HepG2 (cell line): ENCODE measurements around the gene REC114. TPM values are rescaled to one million over a fixed set of nuclear protein-coding genes. Genes with fewer than 3 reads are reported as not detected.

Source experiments
- ATAC-seq: fragments of 200-7000 bp; cut with Tn5 transposase; 3 replicates; pipeline ENCODE4 v1.9.1; 2020; ENCODE audit warnings: mild to moderate bottlenecking, moderate library complexity
- BruUV-seq: library from RNA; stranded (reverse); fragments of 400-500 nt; replicated peaks from 2 replicates; lab custom pipeline; 2021; lab: Mats Ljungman, UMichigan
- CTCF ChIA-PET: fragments of 300-600 bp; formaldehyde crosslinking; extraction: SDS; loops from one replicate; lab custom pipeline; 2021; ENCODE audit warnings: low total read pairs, inconsistent platforms, low intra/inter-chr PET ratio; lab: Yijun Ruan, JAX
- POLR2A ChIA-PET: fragments of 350-600 bp; sonication (Branson Sonifier 250); formaldehyde crosslinking; loops from one replicate; lab custom pipeline; 2020; ENCODE audit warnings: antibody characterized with exemption, inconsistent platforms; lab: Yijun Ruan, JAX
- DNase-seq: peaks from one replicate; pipeline ENCODE4 v3.0.0-alpha.2; 2015; ENCODE audit warnings: low spot score
- FAIRE-seq: peaks from 3 replicates; lab custom pipeline; 2011; peaks lifted over from hg19 to GRCh38; lab: Jason Lieb, UNC
- H2AFZ ChIP-seq: one replicate; pipeline ENCODE4 v1.6.1; 2011; ENCODE audit warnings: low read length, inconsistent platforms
- H3K27ac ChIP-seq: fragments of 300-600 bp; 3 replicates; pipeline ENCODE4 v1.8.0; 2011; ENCODE audit warnings: mixed run types, mild to moderate bottlenecking, mixed read lengths, low read length, inconsistent platforms; ENCODE audit not compliant: insufficient read depth; ENCODE audit errors: extremely low read length
- H3K27me3 ChIP-seq, 2 experiments: fragments of 200-600 bp in 1 of 2; 2 replicates in 1 of 2; 3 replicates in 1 of 2; pipeline versions ENCODE4 v1.6.0 to v1.8.0; 2011; ENCODE audit warnings: low read length in 2 of 2, mild to moderate bottlenecking in 2 of 2, moderate library complexity in 2 of 2, inconsistent platforms in 1 of 2; ENCODE audit not compliant: insufficient read depth in 2 of 2, control insufficient read depth in 1 of 2
- H3K36me3 ChIP-seq, 2 experiments: fragments of 200-600 bp in 1 of 2; replicated peaks in 1 of 2; 2 replicates in 1 of 2; 3 replicates in 1 of 2; pipeline versions ENCODE4 v1.5.1 to v1.8.0; 2011; ENCODE audit warnings: low read length in 2 of 2, inconsistent platforms in 1 of 2; ENCODE audit not compliant: insufficient read depth in 2 of 2, control insufficient read depth in 1 of 2
- H3K4me1 ChIP-seq: 2 replicates; pipeline ENCODE4 v1.5.1; 2012; ENCODE audit warnings: low read length, inconsistent platforms; ENCODE audit not compliant: insufficient read depth
- H3K4me2 ChIP-seq: 2 replicates; pipeline ENCODE4 v1.6.0; 2011; ENCODE audit warnings: low read depth, low read length, inconsistent platforms
- H3K4me3 ChIP-seq, 3 experiments: fragments of 200-600 bp in 1 of 3; sonication (generic), shearing (Covaris generic) in 1 of 3; replicated peaks in 1 of 3; 2 replicates each; pipeline ENCODE4 v1.5.1; 2011 to 2016; ENCODE audit warnings: low read length in 3 of 3, inconsistent platforms in 2 of 3, low read depth in 2 of 3, mild to moderate bottlenecking in 2 of 3, control low read depth in 1 of 3, mixed read lengths in 1 of 3; ENCODE audit not compliant: insufficient read depth in 1 of 3
- H3K79me2 ChIP-seq: one replicate; pipeline ENCODE4 v1.6.1; 2011; ENCODE audit warnings: low read length, inconsistent platforms; ENCODE audit not compliant: insufficient read depth
- H3K9ac ChIP-seq: 2 replicates; pipeline ENCODE4 v1.6.0; 2011; ENCODE audit warnings: mild to moderate bottlenecking, low read depth, low read length, inconsistent platforms; ENCODE audit not compliant: insufficient read depth
- H3K9me3 ChIP-seq: 2 replicates; pipeline ENCODE4 v1.5.1; 2012; ENCODE audit warnings: mild to moderate bottlenecking, low read length
- H4K20me1 ChIP-seq: 2 replicates; pipeline ENCODE4 v1.6.0; 2011; ENCODE audit warnings: inconsistent platforms, mild to moderate bottlenecking, low read length, moderate library complexity; ENCODE audit not compliant: insufficient read depth
- ARID3A ChIP-seq: IDR thresholded peaks from 2 replicates; pipeline ENCODE4 v1.6.1; 2012; ENCODE audit warnings: low read depth, low read length, improper control_type of control experiment
- FOXP1 ChIP-seq, 2 experiments: fragments of 450-650 bp in 1 of 2; IDR thresholded peaks; 2 replicates each; pipeline ENCODE4 v1.6.1; 2017 to 2018; ENCODE audit warnings: antibody characterized with exemption in 1 of 2
- MAFF ChIP-seq: IDR thresholded peaks from 2 replicates; pipeline ENCODE4 v1.6.1; 2011; ENCODE audit warnings: low read depth, low read length, improper control_type of control experiment
- RFX1 ChIP-seq: fragments of 450-650 bp; IDR thresholded peaks from 2 replicates; pipeline ENCODE4 v1.6.1; 2017
- THRA ChIP-seq: sonication (generic); formaldehyde crosslinking; IDR thresholded peaks from 2 replicates; pipeline ENCODE4 v1.4.0; 2020; ENCODE audit warnings: missing genetic modification reagents, borderline replicate concordance
- ZNF18 ChIP-seq: sonication (generic); formaldehyde crosslinking; IDR thresholded peaks from 2 replicates; pipeline ENCODE4 v1.8.0; 2022; ENCODE audit warnings: mild to moderate bottlenecking, missing genetic modification reagents; ENCODE audit not compliant: insufficient replicate concordance
- ZNF629 ChIP-seq: sonication (generic); formaldehyde crosslinking; conservative IDR thresholded peaks from 2 replicates; pipeline ENCODE4 v1.5.0; 2020; ENCODE audit warnings: missing genetic modification reagents
- WGBS: methylation state at CpG from one replicate; pipeline ENCODE4 v1.1.6; 2017; ENCODE audit warnings: low lambda C conversion rate; 5-methylcytosine and 5-hydroxymethylcytosine counted together
- in situ Hi-C: cut with HindIII; loops from 2 replicates; pipeline ENCODE4 v1.10.0; 2017; ENCODE audit warnings: low pct_unique_long_range_greater_than_20kb; ENCODE audit not compliant: extremely low pct_ligation_motif_present
- intact Hi-C: fragments of 100-400 bp; cut with micrococcal nuclease; formaldehyde crosslinking; loops from one replicate; pipeline ENCODE4 v1.10.0; 2022; ENCODE audit not compliant: unreplicated experiment
- polyA plus RNA-seq, 8 experiments: library from polyadenylated mRNA; depleted of rRNA in 3 of 8; stranded (reverse) in 7 of 8; unstranded in 1 of 8; fragments of >200 nt; fragmentation: Illumina TruSeq in 4 of 8; extraction: Trizol in 4 of 8; gene quantifications; 2 replicates each; pipeline versions ENCODE4 v1.2.1 to v1.2.3, GENCODE V29; 2011 to 2016; ENCODE audit warnings: low read depth in 4 of 8, missing spikeins in 1 of 8, mixed read lengths in 1 of 8; ENCODE audit not compliant: insufficient read depth in 1 of 8
- total RNA-seq, 5 experiments: library from RNA; depleted of rRNA; stranded (reverse); fragments of >200 nt; fragmentation: Illumina TruSeq; extraction: Trizol; gene quantifications; 2 replicates each; pipeline ENCODE4 v1.2.3, GENCODE V29; 2016; ENCODE audit warnings: low read depth in 1 of 5

REC114 gene
- total and polyA plus RNA-seq, 2 of the 13 experiments (the other 11 are each of a cell fraction or from before 2014, with no cell fraction given), result not detected

- TF ChIP-seq ARID3A (no peak), RFX1 (no peak)
Observed at GRCh38 chr15:73602992-73603391, 160.0 kb downstream of the REC114 start (continued).

- Histone ChIP-seq H3K9ac (no peak overlapping the region), H3K36me3 (no peaks in the 10 kb centered on the region; a peak in 1 of 5 replicates), H3K4me2 (no peak overlapping the region), H3K27ac (no peak overlapping the region), H3K27me3 (no peaks in the 10 kb centered on the region), H3K9me3 (no peaks in the 10 kb centered on the region), H3K4me3 (no peak overlapping the region), H3K4me1 (peaks cover 57% of the 10 kb centered on the region), H4K20me1 (peaks cover 48% of the 10 kb centered on the region), H2AFZ (no peak overlapping the region), H3K79me2 (peaks cover 86% of the 10 kb centered on the region)
- WGBS, result 100% methylated on average over 1 of the region's 1 CpG
- TF ChIP-seq ZNF629 (peak; percentile 79), FOXP1 (IDR thresholded peaks at IDR 0.05) (no peak), FOXP1 (CRISPR knock-in tag; IDR thresholded peaks at IDR 0.05) (no peak), MAFF (no peak), THRA (CRISPR knock-in tag) (no peak), ZNF18 (no peak)
- POLR2A ChIA-PET, result interaction anchor here (1.9 kb wide), 1 partner anchor 29 kb away, joined by 9 read pairs; the partner anchor contains the start of gene NPTN
- CTCF ChIA-PET, result no interaction called here
- ATAC-seq (no peak), FAIRE-seq (no peak), DNase-seq (no peak)
- no TSS peak for BruUV-seq
- intact Hi-C loops (no loop called here), in situ Hi-C loops (no loop called here)
Observed at GRCh38 chr15:73604477-73604876, 161.5 kb downstream of the REC114 start.
